ENCODE results near the gene HPD. TPM values are rescaled to one million over a fixed set of nuclear protein-coding genes. Genes with fewer than 3 reads are reported as not detected.

HPD gene
- total RNA-seq, 1 experiment from 2014 or later: not detected

GRCh38 chr12:121823101-121823726, 35.4 kb downstream of the HPD start:
- ATAC-seq (no peak), DNase-seq (no peak)
- Histone ChIP-seq H3K79me2 (ENCODE audit: low read length) (no peaks in the 10 kb centered on the region), H3K4me2 (ENCODE audit: low read length) (no peak overlapping the region), H3K4me3 (ENCODE audit: low read length) (no peak overlapping the region), H3K4me1 (ENCODE audit: insufficient read depth, low read length) (no peaks in the 10 kb centered on the region), H3K9me3 (ENCODE audit: low read length) (no peaks in the 10 kb centered on the region), H4K20me1 (ENCODE audit: low read length) (no peaks in the 10 kb centered on the region), H3F3A (ENCODE audit: low read length, unreplicated experiment) (no peaks in the 10 kb centered on the region), H3K9ac (ENCODE audit: low read length) (no peak overlapping the region), H3K27me3 (ENCODE audit: low read length) (no peaks in the 10 kb centered on the region), H3K36me3 (ENCODE audit: low read depth, low read length) (peaks cover 40% of the 10 kb centered on the region), H2AFZ (ENCODE audit: low read length) (no peak overlapping the region), H3K9me2 (replicated peaks; ENCODE audit: low read length) (no peaks in the 10 kb centered on the region), H3K27ac (ENCODE audit: low read length) (no peak overlapping the region)
- intact Hi-C loops (cut with micrococcal nuclease): no loop called here
- ChIA-PET POLR2A (ENCODE audit: unreplicated experiment) (no interaction called here), CTCF (interaction anchor here (0.6 kb wide), 1 partner anchor 29 kb away, joined by 3 read pairs; no protein-coding TSS in a partner anchor)
- no TSS peak for BruUV-seq (replicated peaks)
- TF ChIP-seq CTCF (conservative IDR thresholded peaks at IDR 0.05; ENCODE audit: low read depth, low read length) (peak; percentile 15; the same call in 1 of the 2 replicates), EZH2 (IDR thresholded peaks at IDR 0.05; ENCODE audit: low read length, unreplicated experiment) (no peak)

- H3K9ac ChIP-seq (ENCODE audit: low read length): no peak overlapping the region
- H3K4me1 ChIP-seq (ENCODE audit: insufficient read depth, low read length): no peaks in the 10 kb centered on the region
- H3K9me2 ChIP-seq (replicated peaks; ENCODE audit: low read length): no peaks in the 10 kb centered on the region
- TF ChIP-seq EZH2 (IDR thresholded peaks at IDR 0.05; ENCODE audit: low read length, unreplicated experiment): no peak
- TF ChIP-seq CTCF (conservative IDR thresholded peaks at IDR 0.05; ENCODE audit: low read depth, low read length): no peak
- TF ChIP-seq EZH2phosphoT487 (IDR thresholded peaks at IDR 0.05; ENCODE audit: borderline replicate concordance, low read length): no peak
- H3K4me2 ChIP-seq (ENCODE audit: low read length): no peak overlapping the region
- ATAC-seq (no peak), DNase-seq (no peak)
- ChIA-PET CTCF (interaction anchor here (0.6 kb wide), 1 partner anchor 28 kb away, joined by 3 read pairs; no protein-coding TSS in a partner anchor), POLR2A (ENCODE audit: unreplicated experiment) (no interaction called here)
- no peaks in the 10 kb centered on the region for H3K79me2 ChIP-seq (ENCODE audit: low read length)
- no peaks in the 10 kb centered on the region for H4K20me1 ChIP-seq (ENCODE audit: low read length)
- H3K4me3 ChIP-seq (ENCODE audit: low read length): no peak overlapping the region
- no peaks in the 10 kb centered on the region for H3F3A ChIP-seq (ENCODE audit: low read length, unreplicated experiment)
- BruUV-seq (replicated peaks): no TSS peak
- H2AFZ ChIP-seq (ENCODE audit: low read length): no peak overlapping the region
- H3K36me3 ChIP-seq (ENCODE audit: low read depth, low read length): peaks cover 40% of the 10 kb centered on the region
- intact Hi-C loops (cut with micrococcal nuclease): no loop called here
- H3K27me3 ChIP-seq (ENCODE audit: low read length): no peaks in the 10 kb centered on the region
- no peak overlapping the region for H3K27ac ChIP-seq (ENCODE audit: low read length)
- H3K9me3 ChIP-seq (ENCODE audit: low read length): no peaks in the 10 kb centered on the region
Measured at GRCh38 chr12:121822393-121823100, 36.1 kb downstream of the HPD start.

GRCh38 chr12:121820056-121820455, 38.6 kb downstream of the HPD start:
- intact Hi-C loops (cut with micrococcal nuclease): no loop called here
- Histone ChIP-seq H3K4me1 (ENCODE audit: insufficient read depth, low read length) (no peaks in the 10 kb centered on the region), H3K27ac (ENCODE audit: low read length) (no peak overlapping the region), H2AFZ (ENCODE audit: low read length) (no peak overlapping the region), H4K20me1 (ENCODE audit: low read length) (no peaks in the 10 kb centered on the region), H3K4me3 (ENCODE audit: low read length) (no peak overlapping the region), H3K9me2 (replicated peaks; ENCODE audit: low read length) (no peaks in the 10 kb centered on the region), H3K4me2 (ENCODE audit: low read length) (no peak overlapping the region), H3K36me3 (ENCODE audit: low read depth, low read length) (peaks cover 59% of the 10 kb centered on the region), H3F3A (ENCODE audit: low read length, unreplicated experiment) (no peaks in the 10 kb centered on the region), H3K9me3 (ENCODE audit: low read length) (no peaks in the 10 kb centered on the region), H3K79me2 (ENCODE audit: low read length) (peaks cover 2% of the 10 kb centered on the region; the same call in 1 of the 2 replicates), H3K27me3 (ENCODE audit: low read length) (no peaks in the 10 kb centered on the region), H3K9ac (ENCODE audit: low read length) (no peak overlapping the region)
- no TSS peak for BruUV-seq (replicated peaks)
- TF ChIP-seq EZH2 (IDR thresholded peaks at IDR 0.05; ENCODE audit: low read length, unreplicated experiment) (no peak), EZH2phosphoT487 (IDR thresholded peaks at IDR 0.05; ENCODE audit: borderline replicate concordance, low read length) (no peak), CTCF (conservative IDR thresholded peaks at IDR 0.05; ENCODE audit: low read depth, low read length) (no peak)
- ATAC-seq: no peak
- no peak for DNase-seq
- ChIA-PET CTCF (interaction anchor here (0.8 kb wide), 1 partner anchor 26 kb away, joined by 3 read pairs; no protein-coding TSS in a partner anchor), POLR2A (ENCODE audit: unreplicated experiment) (no interaction called here)
